ENCODE data around the gene NOC2L. TPM values are rescaled to one million over a fixed set of nuclear protein-coding genes. Genes with fewer than 3 reads are reported as not detected.

Gene NOC2L
- total and polyA plus RNA-seq, 2 donors (not counting 1 experiment from before 2014, with no cell fraction given): 34.1 to 61.1 TPM

- no peak overlapping the region for H3K4me2 ChIP-seq (ENCODE audit: extremely low read depth, insufficient read depth, low read length)
- no peaks in the 10 kb centered on the region for H4K20me1 ChIP-seq (ENCODE audit: control insufficient read depth, extremely low read depth, insufficient read depth, low read length)
- H3K27ac ChIP-seq (ENCODE audit: insufficient read depth, low read length): no peak overlapping the region
- H3K9me3 ChIP-seq (ENCODE audit: control insufficient read depth, insufficient read depth, low read depth, low read length): no peaks in the 10 kb centered on the region
- no peak overlapping the region for H3K9ac ChIP-seq (ENCODE audit: insufficient read depth, low read length)
- H3K4me1 ChIP-seq (ENCODE audit: control insufficient read depth, extremely low read depth, insufficient read depth, low read length): peaks cover 5% of the 10 kb centered on the region
- no peaks in the 10 kb centered on the region for H3K79me2 ChIP-seq (ENCODE audit: control insufficient read depth, insufficient read depth, low read length)
- no peak overlapping the region for H2AFZ ChIP-seq (ENCODE audit: low read length)
- peak overlapping the region in 1 of 4 experiments; percentile 14 for H3K4me3 ChIP-seq (replicated peaks in 1 of 4; ENCODE audit: control extremely low read depth in 1 of 4, insufficient read depth in 1 of 4, low read depth in 3 of 4, low read length in 4 of 4)
- peak; percentile 16 to 73 for DNase-seq (ENCODE audit: low read depth in 2 of 2)
- TF ChIP-seq, protein P1, sequence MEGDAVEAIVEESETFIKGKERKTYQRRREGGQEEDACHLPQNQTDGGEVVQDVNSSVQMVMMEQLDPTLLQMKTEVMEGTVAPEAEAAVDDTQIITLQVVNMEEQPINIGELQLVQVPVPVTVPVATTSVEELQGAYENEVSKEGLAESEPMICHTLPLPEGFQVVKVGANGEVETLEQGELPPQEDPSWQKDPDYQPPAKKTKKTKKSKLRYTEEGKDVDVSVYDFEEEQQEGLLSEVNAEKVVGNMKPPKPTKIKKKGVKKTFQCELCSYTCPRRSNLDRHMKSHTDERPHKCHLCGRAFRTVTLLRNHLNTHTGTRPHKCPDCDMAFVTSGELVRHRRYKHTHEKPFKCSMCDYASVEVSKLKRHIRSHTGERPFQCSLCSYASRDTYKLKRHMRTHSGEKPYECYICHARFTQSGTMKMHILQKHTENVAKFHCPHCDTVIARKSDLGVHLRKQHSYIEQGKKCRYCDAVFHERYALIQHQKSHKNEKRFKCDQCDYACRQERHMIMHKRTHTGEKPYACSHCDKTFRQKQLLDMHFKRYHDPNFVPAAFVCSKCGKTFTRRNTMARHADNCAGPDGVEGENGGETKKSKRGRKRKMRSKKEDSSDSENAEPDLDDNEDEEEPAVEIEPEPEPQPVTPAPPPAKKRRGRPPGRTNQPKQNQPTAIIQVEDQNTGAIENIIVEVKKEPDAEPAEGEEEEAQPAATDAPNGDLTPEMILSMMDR (conservative IDR thresholded peaks at IDR 0.05 in 1 of 2, IDR thresholded peaks at IDR 0.05 in 1 of 2; ENCODE audit: low read depth in 1 of 2, low read length in 2 of 2): no peak
- peak; percentile 93 for TF ChIP-seq EZH2 (IDR thresholded peaks at IDR 0.05; ENCODE audit: low read length, missing control alignments)
- peaks cover 15% of the 10 kb centered on the region for H3K27me3 ChIP-seq (ENCODE audit: control insufficient read depth, insufficient read depth, low read length)
- no peaks in the 10 kb centered on the region for H3K36me3 ChIP-seq (ENCODE audit: control insufficient read depth, insufficient read depth, low read length)
Measured at GRCh38 chr1:925561-926421, 33.3 kb downstream of the NOC2L start.

- Histone ChIP-seq H3K27me3 (ENCODE audit: control insufficient read depth, insufficient read depth, low read length) (peaks cover 18% of the 10 kb centered on the region), H4K20me1 (ENCODE audit: control insufficient read depth, extremely low read depth, insufficient read depth, low read length) (no peaks in the 10 kb centered on the region), H3K79me2 (ENCODE audit: control insufficient read depth, insufficient read depth, low read length) (no peaks in the 10 kb centered on the region), H2AFZ (ENCODE audit: low read length) (no peak overlapping the region), H3K36me3 (ENCODE audit: control insufficient read depth, insufficient read depth, low read length) (no peaks in the 10 kb centered on the region), H3K9ac (ENCODE audit: insufficient read depth, low read length) (no peak overlapping the region), H3K27ac (ENCODE audit: insufficient read depth, low read length) (no peak overlapping the region), H3K4me2 (ENCODE audit: extremely low read depth, insufficient read depth, low read length) (peak overlapping the region; percentile 51), H3K4me1 (ENCODE audit: control insufficient read depth, extremely low read depth, insufficient read depth, low read length) (peaks cover 7% of the 10 kb centered on the region), H3K4me3 (replicated peaks in 1 of 4; ENCODE audit: control extremely low read depth in 1 of 4, insufficient read depth in 1 of 4, low read depth in 3 of 4, low read length in 4 of 4) (peak overlapping the region in 2 of 4 experiments; percentile 7 to 40), H3K9me3 (ENCODE audit: control insufficient read depth, insufficient read depth, low read depth, low read length) (no peaks in the 10 kb centered on the region)
- peak; percentile 20 to 64 for DNase-seq (ENCODE audit: low read depth in 2 of 2)
- TF ChIP-seq EZH2 (IDR thresholded peaks at IDR 0.05; ENCODE audit: low read length, missing control alignments): peak; percentile 84
- TF ChIP-seq, protein P1 (conservative IDR thresholded peaks at IDR 0.05 in 1 of 2, IDR thresholded peaks at IDR 0.05 in 1 of 2; ENCODE audit: low read depth in 1 of 2, low read length in 2 of 2): no peak
Measured at GRCh38 chr1:924656-925560, 34.1 kb downstream of the NOC2L start.
